Measurements from ENCODE around the gene TMEM161A. TPM values are rescaled to one million over a fixed set of nuclear protein-coding genes. Genes with fewer than 3 reads are reported as not detected.

Gene TMEM161A
- total RNA-seq, 1 donor from 2014 or later: 31.7 TPM

GRCh38 chr19:19133985-19134384 is 4.3 kb downstream of the TMEM161A start:
- no peak for TF ChIP-seq CTCF (IDR thresholded peaks at IDR 0.05)
- no peak for TF ChIP-seq POLR2AphosphoS5 (IDR thresholded peaks at IDR 0.05; ENCODE audit: insufficient read depth in 1 of 2, low read depth in 1 of 2)
- no peak for TF ChIP-seq POLR2A (IDR thresholded peaks at IDR 0.05)
- H3K36me3 ChIP-seq: peaks cover 0 to 7% of the 10 kb centered on the region in 2 donors
- no peaks in the 10 kb centered on the region for H3K27me3 ChIP-seq
- no peak for DNase-seq (ENCODE audit: extremely low spot score in 2 of 2)
- H3K9me3 ChIP-seq: no peaks in the 10 kb centered on the region
- intact Hi-C loops (cut with DNase I): no loop called here
- no peak overlapping the region for H3K27ac ChIP-seq
- H3K4me1 ChIP-seq: peaks cover 28% of the 10 kb centered on the region
- H3K4me3 ChIP-seq: no peak overlapping the region

- no peak for DNase-seq (ENCODE audit: extremely low spot score in 2 of 2)
- intact Hi-C loops (cut with DNase I): no loop called here
- H3K36me3 ChIP-seq: peaks cover 0 to 7% of the 10 kb centered on the region in 2 donors
- H3K4me1 ChIP-seq: peaks cover 26% of the 10 kb centered on the region
- TF ChIP-seq CTCF (IDR thresholded peaks at IDR 0.05): no peak
- TF ChIP-seq POLR2AphosphoS5 (IDR thresholded peaks at IDR 0.05; ENCODE audit: insufficient read depth in 1 of 2, low read depth in 1 of 2): no peak
- no peak for TF ChIP-seq POLR2A (IDR thresholded peaks at IDR 0.05)
- H3K27ac ChIP-seq: no peak overlapping the region
- H3K4me3 ChIP-seq: no peak overlapping the region
- H3K9me3 ChIP-seq: no peaks in the 10 kb centered on the region
- no peaks in the 10 kb centered on the region for H3K27me3 ChIP-seq
Observed at GRCh38 chr19:19132912-19133311, 5.4 kb downstream of the TMEM161A start.

GRCh38 chr19:19131989-19132388 is 6.3 kb downstream of the TMEM161A start:
- peaks cover 17% of the 10 kb centered on the region for H3K4me1 ChIP-seq
- DNase-seq (ENCODE audit: extremely low spot score in 2 of 2): no peak
- no peak overlapping the region for H3K4me3 ChIP-seq
- no peaks in the 10 kb centered on the region for H3K27me3 ChIP-seq
- TF ChIP-seq CTCF (IDR thresholded peaks at IDR 0.05) (no peak), POLR2A (IDR thresholded peaks at IDR 0.05) (no peak), POLR2AphosphoS5 (IDR thresholded peaks at IDR 0.05; ENCODE audit: insufficient read depth in 1 of 2, low read depth in 1 of 2) (no peak)
- H3K9me3 ChIP-seq: no peaks in the 10 kb centered on the region
- H3K36me3 ChIP-seq: peaks cover 0 to 7% of the 10 kb centered on the region in 2 donors
- intact Hi-C loops (cut with DNase I): no loop called here
- H3K27ac ChIP-seq: no peak overlapping the region

DNA sequence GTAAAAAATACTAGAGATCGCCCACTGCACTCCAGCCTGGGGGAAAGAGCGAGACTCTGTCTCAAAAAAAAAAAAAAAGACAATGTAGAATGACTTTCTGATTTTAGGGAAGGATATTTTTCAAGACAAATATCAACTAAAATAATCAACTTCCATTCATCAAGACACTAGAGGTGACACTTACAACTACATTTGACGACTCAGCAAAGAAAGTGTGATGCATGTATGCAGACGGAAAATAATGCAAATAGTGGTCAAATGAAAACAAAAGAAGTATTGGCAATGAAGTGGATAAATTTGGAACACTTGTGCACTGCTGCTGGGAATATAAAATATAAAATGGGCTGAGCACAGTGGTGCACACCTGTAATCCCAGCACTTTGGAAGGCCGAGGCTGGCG is 12.2 kb downstream of the TMEM161A start:
- Histone ChIP-seq H3K36me3 (peaks cover 0 to 10% of the 10 kb centered on the region in 2 donors), H3K9me3 (no peaks in the 10 kb centered on the region), H3K27ac (no peak overlapping the region), H3K4me3 (no peak overlapping the region), H3K27me3 (no peaks in the 10 kb centered on the region), H3K4me1 (no peaks in the 10 kb centered on the region)
- intact Hi-C loops (cut with DNase I): no loop called here
- TF ChIP-seq POLR2A (IDR thresholded peaks at IDR 0.05) (no peak), POLR2AphosphoS5 (IDR thresholded peaks at IDR 0.05; ENCODE audit: insufficient read depth in 1 of 2, low read depth in 1 of 2) (no peak), CTCF (IDR thresholded peaks at IDR 0.05) (no peak)
- DNase-seq (ENCODE audit: extremely low spot score in 2 of 2): no peak

DNA sequence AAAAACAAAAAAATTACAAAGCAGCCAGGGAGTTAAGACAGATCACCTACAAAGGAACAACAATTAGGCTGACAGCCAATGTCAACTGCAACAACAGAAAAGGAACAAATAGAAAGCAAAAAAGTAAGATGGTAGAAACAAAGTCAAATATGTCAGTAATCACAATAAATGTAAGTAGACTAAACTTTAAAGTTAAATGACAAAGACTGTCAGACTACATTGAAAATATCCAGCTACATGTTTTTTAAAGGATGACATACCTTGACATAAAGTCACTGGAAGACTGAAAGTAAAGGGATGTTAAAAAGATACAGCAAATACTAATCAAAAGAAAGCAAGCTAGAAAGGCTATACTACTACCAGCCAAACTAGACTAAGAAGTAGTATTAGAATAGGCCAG is 14.9 kb downstream of the TMEM161A start:
- Histone ChIP-seq H3K4me3 (no peak overlapping the region), H3K36me3 (peaks cover 0 to 18% of the 10 kb centered on the region in 2 donors), H3K27ac (no peak overlapping the region), H3K9me3 (no peaks in the 10 kb centered on the region), H3K27me3 (no peaks in the 10 kb centered on the region), H3K4me1 (no peaks in the 10 kb centered on the region)
- no peak for DNase-seq (ENCODE audit: extremely low spot score in 2 of 2)
- TF ChIP-seq POLR2AphosphoS5 (IDR thresholded peaks at IDR 0.05; ENCODE audit: insufficient read depth in 1 of 2, low read depth in 1 of 2) (no peak), CTCF (IDR thresholded peaks at IDR 0.05) (no peak), POLR2A (IDR thresholded peaks at IDR 0.05) (no peak)
- intact Hi-C loops (cut with DNase I): no loop called here
